MG63 (cell line): Measurements from ENCODE around the gene GMDS. TPM values are rescaled to one million over a fixed set of nuclear protein-coding genes. Genes with fewer than 3 reads are reported as not detected.
A peak's percentile ranks its signal among the peaks of the same experiment; 100 is the strongest.

Experiments used
- DNase-seq: peaks from one replicate; pipeline ENCODE4 v3.0.0-alpha.2; 2020
- H3K27me3 ChIP-seq: fragments of 250-450 bp; sonication (Bioruptor Pico); 2 replicates; pipeline ENCODE4 v1.5.1; 2020; ENCODE audit warnings: mild to moderate bottlenecking, moderate library complexity
- H3K36me3 ChIP-seq: fragments of 250-450 bp; sonication (Bioruptor Pico); 2 replicates; pipeline ENCODE4 v1.5.1; 2020; ENCODE audit warnings: mild to moderate bottlenecking, moderate library complexity
- H3K4me3 ChIP-seq: fragments of 250-450 bp; sonication (Bioruptor Pico); 2 replicates; pipeline ENCODE4 v1.5.1; 2020; ENCODE audit warnings: mild to moderate bottlenecking, moderate library complexity
- H3K9me3 ChIP-seq: fragments of 250-450 bp; sonication (Bioruptor Pico); 2 replicates; pipeline ENCODE4 v1.5.1; 2020; ENCODE audit warnings: mild to moderate bottlenecking, moderate library complexity
- total RNA-seq: library from RNA; depleted of rRNA; stranded (reverse); fragments of >200 nt; shearing (Covaris generic); gene quantifications from 2 replicates; pipeline ENCODE4 v1.2.3, GENCODE V29; 2014; ENCODE audit warnings: low replicate concordance

GMDS gene
- total RNA-seq, 1 experiment from 2014 or later, result 1.8 TPM

GRCh38 chr6:2245877-2246863, 765 bp upstream of the GMDS start:
- no peaks in the 10 kb centered on the region for H3K36me3 ChIP-seq
- DNase-seq, result peak; percentile 46
- peak overlapping the region; percentile 66 for H3K4me3 ChIP-seq
- no peaks in the 10 kb centered on the region for H3K9me3 ChIP-seq
- no peaks in the 10 kb centered on the region for H3K27me3 ChIP-seq

- Histone ChIP-seq H3K4me3 (peak overlapping the region; percentile 66), H3K9me3 (no peaks in the 10 kb centered on the region), H3K36me3 (no peaks in the 10 kb centered on the region), H3K27me3 (no peaks in the 10 kb centered on the region)
- DNase-seq, result no peak
Measured at GRCh38 chr6:2244261-2245102, 923 bp downstream of the GMDS start.

DNA sequence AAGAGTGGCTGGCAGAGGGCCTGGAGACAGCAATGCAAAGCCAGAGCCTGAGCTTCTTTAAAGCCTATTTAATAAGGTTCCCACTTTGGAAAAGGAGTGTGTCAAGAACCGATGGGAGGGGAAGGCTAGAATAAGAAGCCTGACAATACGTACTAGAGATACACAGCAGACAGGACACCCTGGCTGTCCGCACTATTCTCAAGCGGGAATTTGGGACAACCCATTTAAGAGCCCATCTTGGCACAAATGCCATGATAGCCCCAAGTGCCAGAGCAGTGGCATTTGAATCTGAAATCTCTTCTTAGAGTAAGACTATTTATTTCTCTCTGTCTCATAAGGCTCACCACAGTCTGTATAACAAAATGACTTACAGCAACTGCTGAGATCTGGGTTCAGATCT, 3.1 kb downstream of the GMDS start:
- Histone ChIP-seq H3K4me3 (no peak overlapping the region), H3K9me3 (no peaks in the 10 kb centered on the region), H3K36me3 (no peaks in the 10 kb centered on the region), H3K27me3 (no peaks in the 10 kb centered on the region)
- no peak for DNase-seq

DNA sequence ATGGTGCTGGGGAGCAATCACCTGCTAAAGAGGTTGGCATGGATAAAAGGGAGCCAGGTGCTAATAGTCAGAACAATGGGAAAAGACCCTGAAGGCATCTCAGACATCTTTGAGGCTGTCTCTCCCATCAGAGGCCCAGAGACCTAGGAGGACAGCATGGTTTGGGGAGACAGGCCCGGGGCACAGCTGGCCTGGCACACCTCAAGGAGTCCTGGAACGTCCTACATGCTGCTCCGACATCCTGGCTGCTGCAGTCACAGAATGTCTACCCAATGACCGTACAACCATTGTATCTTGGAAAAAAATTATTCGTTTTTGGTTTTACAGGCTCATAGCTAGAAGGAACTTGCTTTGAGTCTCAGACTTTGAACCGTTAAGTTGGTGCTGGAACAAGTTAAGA, 4.4 kb downstream of the GMDS start:
- H3K4me3 ChIP-seq, result no peak overlapping the region
- H3K36me3 ChIP-seq, result no peaks in the 10 kb centered on the region
- H3K27me3 ChIP-seq, result no peaks in the 10 kb centered on the region
- DNase-seq, result no peak
- no peaks in the 10 kb centered on the region for H3K9me3 ChIP-seq

DNA sequence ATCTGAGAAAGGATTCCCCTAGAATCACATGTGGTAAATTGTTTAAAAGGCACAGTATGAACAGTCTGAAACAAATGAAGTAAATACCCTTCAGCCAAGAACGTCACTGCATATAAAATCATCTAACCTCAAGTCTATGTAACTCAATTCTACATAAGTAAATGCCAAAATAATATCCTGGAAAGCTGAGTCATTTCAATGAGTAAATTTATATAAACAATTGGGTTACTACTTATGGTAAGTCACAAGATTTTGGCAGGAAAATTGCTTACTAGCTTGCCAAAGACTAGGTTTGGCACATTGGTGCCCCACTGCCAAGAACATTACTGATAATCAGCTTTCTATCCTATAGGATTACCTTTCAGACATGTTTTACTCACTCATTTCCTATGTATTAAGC, 8.4 kb downstream of the GMDS start:
- H3K9me3 ChIP-seq, result no peaks in the 10 kb centered on the region
- peak; percentile 58 for DNase-seq
- no peak overlapping the region for H3K4me3 ChIP-seq
- no peaks in the 10 kb centered on the region for H3K27me3 ChIP-seq
- H3K36me3 ChIP-seq, result no peaks in the 10 kb centered on the region

DNA sequence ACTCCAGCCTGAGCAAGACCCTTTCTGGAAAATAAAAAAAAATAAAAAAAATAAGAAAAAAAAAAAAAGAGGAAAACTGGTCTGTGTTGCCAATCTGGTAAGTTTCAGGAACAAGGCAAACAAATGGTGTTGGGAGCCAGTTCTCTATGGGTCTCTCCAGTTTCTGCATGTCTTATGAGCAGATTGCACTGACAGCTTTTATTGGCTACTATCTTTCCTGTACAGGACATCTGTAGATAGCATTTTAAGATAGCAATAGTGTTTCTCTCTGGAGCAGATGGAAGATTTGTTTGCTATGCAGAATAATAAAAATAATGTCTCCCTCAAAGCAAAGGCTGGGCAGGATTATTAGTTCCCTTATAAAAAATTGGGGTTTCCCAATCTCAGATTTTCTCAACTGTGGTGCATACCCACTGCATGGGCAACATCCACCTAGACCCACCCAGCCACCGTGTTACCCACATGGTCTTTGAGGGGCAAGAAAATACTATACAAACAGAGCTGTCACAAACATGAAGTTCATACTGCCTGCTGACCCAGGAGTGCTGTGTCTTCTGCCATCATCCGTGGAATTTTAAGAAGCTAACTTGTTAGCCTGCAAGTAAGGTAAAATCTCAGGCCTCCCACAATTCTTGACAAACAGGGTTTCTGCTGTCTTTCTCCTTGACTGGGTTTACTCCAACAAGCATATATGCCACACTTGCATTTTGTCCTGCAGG, 9.5 kb downstream of the GMDS start:
- Histone ChIP-seq H3K4me3 (no peak overlapping the region), H3K27me3 (no peaks in the 10 kb centered on the region), H3K9me3 (no peaks in the 10 kb centered on the region), H3K36me3 (no peaks in the 10 kb centered on the region)
- no peak for DNase-seq

DNA sequence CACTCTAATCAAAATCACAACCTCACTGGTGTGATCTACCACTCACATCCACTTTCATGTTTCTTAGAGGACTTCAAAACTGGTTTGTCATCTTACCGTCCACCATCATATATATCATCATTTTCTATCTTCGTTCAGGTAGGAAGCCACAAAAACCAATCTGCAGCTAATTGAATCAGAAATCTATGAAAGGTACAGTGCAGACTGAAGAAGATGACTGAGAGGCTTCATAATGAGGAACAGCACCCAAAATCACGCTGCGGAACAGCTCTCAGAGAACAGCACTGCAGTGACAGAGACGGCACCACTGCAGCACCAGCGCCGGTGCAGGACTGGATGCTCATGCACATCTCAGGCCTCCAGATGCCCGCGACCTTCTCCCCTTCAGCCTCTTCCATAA, 13.0 kb downstream of the GMDS start:
- Histone ChIP-seq H3K27me3 (no peaks in the 10 kb centered on the region), H3K9me3 (no peaks in the 10 kb centered on the region), H3K36me3 (no peaks in the 10 kb centered on the region), H3K4me3 (no peak overlapping the region)
- no peak for DNase-seq

- H3K4me3 ChIP-seq, result no peak overlapping the region
- no peaks in the 10 kb centered on the region for H3K36me3 ChIP-seq
- H3K9me3 ChIP-seq, result no peaks in the 10 kb centered on the region
- no peaks in the 10 kb centered on the region for H3K27me3 ChIP-seq
- DNase-seq, result no peak
Measured at GRCh38 chr6:2231438-2231837, 14.0 kb downstream of the GMDS start.

DNA sequence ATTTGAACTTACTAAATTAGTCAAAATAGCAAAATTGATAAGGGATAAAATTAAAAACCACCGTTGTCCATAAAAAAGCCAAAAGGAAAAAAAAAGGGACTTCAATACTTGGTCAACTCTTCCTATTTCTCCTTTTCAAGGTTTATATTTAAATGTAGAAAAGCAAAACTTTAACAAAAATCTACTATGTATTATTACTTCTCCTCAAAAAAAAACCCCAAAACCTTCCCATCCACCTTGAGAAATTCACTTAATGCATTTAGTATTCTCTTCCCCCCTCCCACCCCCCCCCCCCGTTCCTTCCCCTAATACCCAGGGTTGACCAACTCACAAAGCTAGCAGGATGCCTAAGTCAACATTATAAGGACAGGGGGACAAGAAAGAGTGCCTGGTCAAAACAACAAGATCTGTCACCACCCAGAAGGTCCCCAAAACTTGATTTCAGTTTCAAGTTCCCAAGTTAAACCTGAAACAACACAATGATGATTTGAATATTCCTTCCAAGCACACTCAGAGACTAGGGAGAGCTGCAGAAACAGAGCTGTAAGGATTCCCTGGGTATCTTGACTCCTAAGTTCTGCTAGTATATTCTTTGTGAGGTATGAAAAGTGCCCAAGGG, 14.6 kb downstream of the GMDS start:
- H3K9me3 ChIP-seq, result no peaks in the 10 kb centered on the region
- H3K36me3 ChIP-seq, result no peaks in the 10 kb centered on the region
- H3K4me3 ChIP-seq, result no peak overlapping the region
- DNase-seq, result no peak
- H3K27me3 ChIP-seq, result no peaks in the 10 kb centered on the region

DNA sequence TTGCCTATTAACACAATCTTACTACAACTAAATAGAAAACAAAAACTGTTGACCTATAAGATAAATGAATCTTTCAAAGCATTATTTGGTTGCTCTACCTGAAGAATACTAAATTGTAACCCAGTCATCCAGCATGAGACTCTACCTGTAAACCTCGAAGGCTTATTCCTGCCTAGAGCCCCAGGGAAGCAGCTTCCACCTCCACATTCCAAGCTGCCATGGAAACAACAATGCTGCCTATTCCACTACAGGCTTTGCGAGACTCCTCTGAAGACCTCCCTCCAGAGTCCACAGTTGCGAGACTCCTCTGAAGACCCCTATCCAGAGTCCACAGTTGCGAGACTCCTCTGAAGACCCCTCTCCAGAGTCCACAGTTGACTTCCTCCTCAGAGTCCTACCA, 15.7 kb downstream of the GMDS start:
- no peak for DNase-seq
- Histone ChIP-seq H3K9me3 (no peaks in the 10 kb centered on the region), H3K27me3 (no peaks in the 10 kb centered on the region), H3K4me3 (no peak overlapping the region), H3K36me3 (no peaks in the 10 kb centered on the region)

- Histone ChIP-seq H3K9me3 (no peaks in the 10 kb centered on the region), H3K27me3 (no peaks in the 10 kb centered on the region), H3K4me3 (no peak overlapping the region), H3K36me3 (no peaks in the 10 kb centered on the region)
- DNase-seq, result no peak
Measured at GRCh38 chr6:2229039-2229438, 16.4 kb downstream of the GMDS start.

- no peaks in the 10 kb centered on the region for H3K9me3 ChIP-seq
- no peaks in the 10 kb centered on the region for H3K27me3 ChIP-seq
- no peak for DNase-seq
- no peak overlapping the region for H3K4me3 ChIP-seq
- no peaks in the 10 kb centered on the region for H3K36me3 ChIP-seq
Measured at GRCh38 chr6:2228392-2228791, 17.0 kb downstream of the GMDS start.

- no peak for DNase-seq
- H3K4me3 ChIP-seq, result no peak overlapping the region
- no peaks in the 10 kb centered on the region for H3K9me3 ChIP-seq
- no peaks in the 10 kb centered on the region for H3K27me3 ChIP-seq
- H3K36me3 ChIP-seq, result no peaks in the 10 kb centered on the region
Measured at GRCh38 chr6:2226775-2227174, 18.6 kb downstream of the GMDS start.

- H3K4me3 ChIP-seq, result no peak overlapping the region
- H3K27me3 ChIP-seq, result no peaks in the 10 kb centered on the region
- H3K9me3 ChIP-seq, result no peaks in the 10 kb centered on the region
- peak; percentile 41 for DNase-seq
- H3K36me3 ChIP-seq, result no peaks in the 10 kb centered on the region
Measured at GRCh38 chr6:2225422-2226392, 19.7 kb downstream of the GMDS start.

- DNase-seq, result no peak
- Histone ChIP-seq H3K4me3 (no peak overlapping the region), H3K9me3 (no peaks in the 10 kb centered on the region), H3K36me3 (no peaks in the 10 kb centered on the region), H3K27me3 (no peaks in the 10 kb centered on the region)
Measured at GRCh38 chr6:2224847-2225382, 20.5 kb downstream of the GMDS start.
